Activated CD8-positive, alpha-beta memory T cell treated with anti-CD3 and anti-CD28 coated beads for 36 hours (primary cell): ENCODE data around the gene ENSA. TPM values are rescaled to one million over a fixed set of nuclear protein-coding genes. Genes with fewer than 3 reads are reported as not detected.
"Not testable (repeated sequence)": the region's sequence is repeated elsewhere in the genome, so short reads cannot be mapped to it uniquely, and the experiment has no call there.

Experiments
- CTCF ChIA-PET: fragments of 350-600 bp; sonication (Branson Sonifier 250); formaldehyde crosslinking; loops from one replicate; lab custom pipeline; 2021; ENCODE audit warnings: antibody characterized with exemption; lab: Charles Lee
- POLR2A ChIA-PET: fragments of 350-600 bp; sonication (Branson Sonifier 250); formaldehyde crosslinking; loops from one replicate; lab custom pipeline; 2021; ENCODE audit warnings: antibody characterized with exemption; lab: Charles Lee
- total RNA-seq, 2 experiments: library from RNA; stranded (reverse); gene quantifications; one replicate each; pipeline ENCODE4 v1.2.3, GENCODE V29; 2021

The ENSA gene, protein sequence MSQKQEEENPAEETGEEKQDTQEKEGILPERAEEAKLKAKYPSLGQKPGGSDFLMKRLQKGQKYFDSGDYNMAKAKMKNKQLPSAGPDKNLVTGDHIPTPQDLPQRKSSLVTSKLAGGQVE
- 100 to 1,000 TPM; 245 to 251 TPM for total RNA-seq

DNA sequence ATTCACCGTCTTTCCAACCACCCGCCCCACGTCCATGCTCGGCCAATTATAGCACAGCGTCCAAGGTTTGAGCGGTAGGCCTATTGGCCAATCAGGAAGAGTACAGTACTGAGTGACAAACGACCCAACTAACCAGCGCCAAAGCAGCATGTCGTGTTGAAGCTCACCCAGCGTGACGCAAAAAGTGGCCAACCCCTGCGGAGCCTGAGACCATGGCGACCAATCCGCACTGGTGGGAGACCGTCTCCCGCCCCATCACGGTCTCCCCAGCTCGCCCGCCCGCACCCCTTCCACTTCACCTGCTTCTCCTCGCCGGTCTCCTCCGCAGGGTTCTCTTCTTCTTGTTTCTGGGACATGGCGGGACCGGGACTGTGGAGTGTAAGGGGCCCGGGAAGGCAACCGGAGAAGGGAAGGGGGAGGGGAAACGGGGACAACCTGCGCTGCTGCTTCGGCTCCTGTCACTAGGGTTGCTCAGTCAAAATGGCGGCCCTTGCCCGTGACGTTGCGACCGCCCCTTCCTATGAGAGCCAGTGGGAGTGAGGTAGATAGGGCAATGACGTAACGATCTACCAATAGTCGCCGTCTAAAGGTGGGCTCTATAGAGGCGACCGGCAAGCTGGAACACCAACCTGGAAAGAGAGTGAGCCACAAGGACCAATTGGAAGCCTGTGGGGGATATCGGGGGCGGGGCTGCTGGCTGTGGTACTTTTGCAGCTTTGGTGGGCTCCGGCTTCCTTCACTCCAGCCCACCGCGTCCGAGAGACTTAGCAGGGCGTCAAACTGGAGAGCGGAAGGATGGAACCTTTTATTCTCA, at the start of gene ENSA:
Gene ENSA (minus strand): TSS at position 498 of the 814 bp plus-strand sequence. CDS start 142 bp downstream, at position 356.
- POLR2A ChIA-PET, result interaction anchor here (0.5 to 5.4 kb wide), 20 partner anchors 8 to 377 kb away, joined by 3 to 53 read pairs (median 4); partner anchors contain the start of genes GOLPH3L, MCL1, MINDY1 and RPRD2
- CTCF ChIA-PET, result interaction anchor here (1.0 to 2.0 kb wide), 6 partner anchors 13 to 137 kb away, joined by 3 to 9 read pairs (median 4); partner anchors contain the start of genes CTSS and MCL1

DNA sequence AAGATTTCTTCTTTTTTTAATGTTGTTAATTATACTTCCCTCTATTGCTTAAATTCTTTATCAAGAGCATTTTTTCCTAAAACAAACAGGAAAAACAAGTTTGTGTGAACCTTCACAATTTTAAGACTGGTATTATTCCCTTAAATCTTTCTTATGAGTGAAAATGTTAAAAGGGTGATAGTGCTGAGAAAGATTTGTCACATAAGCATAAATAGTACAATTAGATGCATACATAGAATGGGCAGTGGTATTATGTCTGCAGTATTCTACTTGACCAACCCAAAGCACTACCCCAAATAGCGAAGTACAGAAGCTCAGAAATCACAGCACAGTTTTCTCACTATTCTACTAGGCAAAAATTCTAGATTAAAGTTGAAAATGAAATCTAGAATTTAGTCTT, 49.6 kb upstream of the ENSA start:
- CTCF ChIA-PET, result interaction anchor here (0.5 to 0.6 kb wide), 2 partner anchors 77 to 153 kb away, joined by 4 to 7 read pairs; no protein-coding TSS in a partner anchor
- POLR2A ChIA-PET, result no interaction called here

DNA sequence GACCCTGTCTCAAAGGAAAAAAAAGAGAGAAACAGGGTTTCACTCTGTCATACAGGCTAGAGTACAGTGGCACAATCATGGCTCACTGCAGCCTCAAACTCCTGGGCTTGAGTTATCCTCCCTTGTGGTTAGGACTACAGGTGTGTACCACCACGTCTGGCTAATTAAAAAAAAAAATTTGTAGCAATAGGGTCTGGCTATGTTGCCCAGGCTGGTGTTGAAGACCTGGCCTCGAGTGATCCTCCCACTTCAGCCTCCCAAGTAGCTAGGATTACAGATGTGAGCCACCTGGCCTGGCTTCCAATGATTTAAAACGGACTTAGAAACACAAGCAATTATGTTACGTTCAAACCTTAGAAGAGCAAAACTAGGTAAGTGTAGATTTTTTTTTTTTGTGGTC, 45.5 kb upstream of the ENSA start:
- CTCF ChIA-PET, result no interaction called here
- POLR2A ChIA-PET, result interaction anchor here (0.6 kb wide), 2 partner anchors 276 to 351 kb away, joined by 3 to 4 read pairs; no protein-coding TSS in a partner anchor

DNA sequence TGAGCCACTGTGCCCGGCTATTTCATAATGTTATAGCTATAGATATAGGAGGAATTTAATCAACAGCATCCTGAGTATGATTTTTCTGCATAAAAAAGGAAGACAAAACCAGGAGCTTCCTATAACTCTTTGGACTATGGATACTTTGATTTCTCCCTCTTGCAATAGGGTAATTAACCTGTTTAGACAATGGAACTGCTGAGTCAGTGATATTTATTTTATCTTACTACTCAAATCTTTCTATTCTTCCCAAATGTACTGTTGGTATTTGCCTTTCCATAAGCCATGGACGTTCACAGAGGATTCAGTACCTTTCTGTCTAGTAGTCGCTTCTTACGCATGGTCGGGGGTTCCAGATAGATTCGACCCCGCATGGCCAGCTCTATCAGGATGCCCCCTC, 33.9 kb upstream of the ENSA start:
- POLR2A ChIA-PET, result no interaction called here

DNA sequence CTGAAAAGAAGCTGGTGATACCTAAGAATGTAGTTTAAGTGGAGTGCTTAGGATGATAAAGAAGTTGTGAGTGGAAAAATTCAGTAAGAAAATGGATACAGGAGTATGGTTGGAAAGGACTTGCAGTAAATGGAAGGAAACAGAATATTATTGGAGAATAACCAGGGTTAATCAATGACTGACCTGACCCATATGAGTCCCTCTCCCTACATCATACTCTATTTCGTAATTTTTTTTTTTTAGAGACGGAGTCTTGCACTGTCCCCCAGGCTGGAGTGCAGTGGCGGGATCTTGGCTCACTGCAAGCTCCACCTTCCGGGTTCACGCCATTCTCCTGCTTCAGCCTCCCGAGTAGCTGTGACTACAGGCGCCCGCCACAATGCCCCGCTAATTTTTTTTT, 33.4 kb upstream of the ENSA start:
- CTCF ChIA-PET, result no interaction called here
- POLR2A ChIA-PET, result no interaction called here

More for the DNA sequence above, 33.9 kb upstream of the ENSA start:
- CTCF ChIA-PET, result interaction anchor here (1.3 kb wide), 1 partner anchor 259 kb away, joined by 5 read pairs; no protein-coding TSS in a partner anchor

DNA sequence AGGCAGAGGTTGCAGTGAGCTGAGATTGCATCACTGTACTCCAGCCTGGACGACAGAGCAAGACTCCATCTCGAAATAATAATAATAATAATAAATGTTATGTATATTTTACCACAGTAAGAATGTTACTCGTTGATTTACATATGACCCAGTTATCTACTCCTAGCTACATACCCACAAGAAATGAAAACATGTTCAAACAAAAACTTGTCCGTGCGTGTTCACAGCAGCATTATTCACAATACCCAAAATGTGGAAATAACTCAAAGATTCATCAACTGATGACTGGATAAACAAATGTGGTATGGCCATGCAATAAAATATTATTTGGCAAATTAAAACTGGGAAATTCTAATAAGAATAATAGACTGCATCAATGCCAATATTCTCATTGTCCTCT, 31.7 kb upstream of the ENSA start:
- ChIA-PET POLR2A (interaction anchor here (0.6 kb wide), 1 partner anchor 125 kb away, joined by 3 read pairs; no protein-coding TSS in a partner anchor), CTCF (no interaction called here)

DNA sequence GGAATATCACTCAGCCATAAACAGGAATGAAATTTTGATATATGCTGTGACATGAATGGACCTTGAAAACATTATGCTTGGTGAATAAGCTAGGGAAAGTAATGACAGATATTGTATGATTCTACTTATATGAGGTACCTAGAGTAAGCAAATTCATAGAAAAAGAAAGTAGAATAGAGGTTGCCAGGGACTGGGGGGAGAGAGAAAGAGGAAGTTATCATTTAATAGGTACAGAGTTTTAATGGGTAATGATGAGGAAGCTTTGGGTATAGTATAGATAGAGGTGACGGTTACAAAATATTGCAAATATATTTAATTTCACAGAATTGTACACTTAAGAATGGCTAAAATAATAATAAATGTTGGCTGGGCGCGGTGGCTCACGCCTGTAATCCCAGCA, 31.2 kb upstream of the ENSA start:
- POLR2A ChIA-PET, result no interaction called here
- CTCF ChIA-PET, result no interaction called here

DNA sequence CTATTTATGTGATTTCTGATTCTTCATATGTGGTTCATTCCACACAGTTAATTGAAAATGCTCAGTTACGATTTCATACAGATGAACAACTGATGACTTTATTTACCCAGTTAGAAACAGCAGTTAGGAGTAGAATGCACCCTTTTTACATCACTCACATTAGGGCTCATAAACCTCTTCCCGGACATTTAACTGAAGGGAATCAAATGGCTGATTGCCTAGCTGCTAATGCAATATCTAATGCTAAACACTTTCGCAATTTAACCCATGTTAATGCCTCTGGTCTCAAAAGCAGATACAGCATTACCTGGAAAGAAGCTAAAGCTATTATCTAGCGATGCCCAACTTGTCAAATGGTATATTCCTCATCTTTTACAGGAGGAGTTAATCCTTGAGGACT, 27.7 kb upstream of the ENSA start:
- POLR2A ChIA-PET, CTCF ChIA-PET: not testable (repeated sequence)

DNA sequence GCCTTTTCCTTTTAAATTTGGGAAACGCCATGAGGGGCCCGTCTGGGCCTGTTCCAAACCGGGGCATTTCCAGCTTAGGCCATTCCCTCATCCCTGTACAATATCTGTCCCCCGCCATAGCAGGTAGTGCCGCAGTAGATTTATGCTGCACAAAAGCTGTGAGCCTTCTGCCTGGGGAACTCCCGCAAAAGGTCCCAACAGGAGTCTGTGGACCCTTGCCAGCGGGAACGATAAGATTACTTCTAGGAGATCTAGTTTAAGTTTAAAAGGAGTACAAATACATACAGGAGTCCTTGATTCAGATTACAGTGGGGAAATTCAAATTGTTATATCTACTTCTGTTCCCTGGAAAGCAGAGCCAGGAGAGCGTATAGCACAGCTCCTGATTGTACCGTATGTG, 25.2 kb upstream of the ENSA start:
- CTCF ChIA-PET, result interaction anchor here (0.5 kb wide), 1 partner anchor 428 kb away, joined by 5 read pairs; no protein-coding TSS in a partner anchor
- POLR2A ChIA-PET, result not testable (repeated sequence)

DNA sequence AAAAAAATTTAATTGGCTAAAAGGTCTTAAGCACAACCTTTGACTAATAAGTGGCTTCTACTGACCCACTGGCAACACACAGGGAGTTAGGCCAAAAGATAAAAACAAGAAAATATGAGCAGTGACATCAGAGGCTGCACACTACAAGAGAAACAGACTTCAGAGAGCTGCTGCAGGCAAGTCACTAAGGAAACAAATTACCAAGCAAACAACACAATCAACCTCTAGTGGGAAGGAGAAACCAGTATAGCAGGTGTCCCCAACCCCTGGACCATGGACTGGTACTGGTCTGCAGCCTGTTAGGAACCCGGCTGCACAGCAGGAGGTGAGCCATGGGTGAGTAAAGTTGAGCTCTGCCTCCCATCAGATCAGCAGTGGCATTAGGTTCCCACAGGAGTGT, 20.8 kb upstream of the ENSA start:
- ChIA-PET POLR2A (no interaction called here), CTCF (no interaction called here)

DNA sequence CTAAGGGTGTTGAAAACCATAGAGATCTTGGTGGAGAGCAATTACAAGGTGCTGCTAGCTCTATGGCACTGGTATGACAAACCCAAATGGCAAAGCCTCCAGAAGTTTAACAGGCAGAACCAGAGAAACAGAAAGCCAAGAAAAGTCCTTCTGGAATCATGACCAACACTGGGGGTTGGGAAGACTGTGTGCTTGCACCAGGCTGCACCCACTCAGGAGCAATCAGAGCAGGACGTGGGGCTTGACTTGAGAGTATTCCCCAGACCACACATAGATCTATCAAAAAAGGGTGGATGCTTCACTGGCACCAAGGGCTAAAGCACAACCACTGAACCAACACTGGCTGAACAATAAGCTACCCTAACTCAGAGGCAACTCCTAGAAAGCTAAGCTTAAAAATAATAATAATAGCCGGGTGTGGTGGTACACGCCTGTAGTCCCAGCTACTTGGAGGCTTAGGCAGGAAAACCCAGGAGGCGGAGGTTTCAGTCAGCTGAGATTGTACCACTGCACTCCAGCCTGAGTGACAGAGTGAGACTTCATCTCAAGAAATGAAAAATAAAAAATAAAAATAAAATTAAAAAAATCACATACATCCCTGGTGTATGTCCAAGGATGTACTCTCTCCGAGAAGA, 20.1 kb upstream of the ENSA start:
- ChIA-PET POLR2A (no interaction called here), CTCF (no interaction called here)

DNA sequence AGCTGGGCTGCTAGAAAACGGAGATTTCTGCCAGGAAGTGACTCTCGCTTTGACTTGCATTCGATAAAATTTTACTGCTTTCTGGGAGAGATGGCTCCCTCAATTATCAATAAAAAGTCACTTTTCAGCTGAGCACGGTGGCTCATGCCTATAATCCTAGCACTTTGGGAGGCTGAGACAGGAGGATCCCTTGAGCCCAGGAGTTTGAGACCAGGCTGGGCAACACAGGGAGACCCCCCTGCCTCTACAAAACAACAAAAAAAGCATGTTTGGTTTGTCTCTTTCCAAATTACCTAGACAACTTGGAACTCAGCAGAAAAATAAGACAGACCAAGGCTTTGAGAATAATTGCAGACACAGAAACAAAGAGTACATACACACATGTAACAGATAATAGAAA, 12.9 kb upstream of the ENSA start:
- POLR2A ChIA-PET, result interaction anchor here (0.6 kb wide), 1 partner anchor 313 kb away, joined by 6 read pairs; no protein-coding TSS in a partner anchor
- CTCF ChIA-PET, result no interaction called here

DNA sequence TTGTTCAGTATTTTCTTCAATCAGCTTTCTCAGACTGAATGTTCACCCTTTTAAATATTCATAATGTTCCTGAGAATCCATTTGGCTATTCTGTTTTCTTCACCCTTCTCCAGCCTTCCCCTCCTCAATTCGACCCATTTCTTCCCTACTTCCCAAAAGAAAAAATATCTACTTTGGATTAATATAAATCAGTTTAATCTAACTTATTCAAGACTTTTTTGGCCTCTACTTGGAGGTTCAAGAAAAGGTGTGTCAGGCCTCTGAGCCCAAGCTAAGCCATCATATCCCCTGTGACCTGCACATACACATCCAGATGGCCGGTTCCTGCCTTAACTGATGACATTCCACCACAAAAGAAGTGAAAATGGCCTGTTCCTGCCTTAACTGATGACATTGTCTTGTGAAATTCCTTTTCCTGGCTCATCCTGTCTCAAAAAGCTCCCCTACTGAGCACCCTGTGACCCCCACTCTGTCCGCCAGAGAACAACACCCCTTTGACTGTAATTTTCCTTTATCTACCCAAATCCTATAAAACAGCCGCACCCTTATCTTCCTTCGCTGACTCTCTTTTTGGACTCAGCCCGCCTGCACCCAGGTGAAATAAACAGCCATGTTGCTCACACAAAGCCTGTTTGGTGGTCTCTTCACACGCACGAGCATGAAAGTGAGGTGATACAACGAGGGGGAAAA, 11.9 kb upstream of the ENSA start:
- POLR2A ChIA-PET, CTCF ChIA-PET: not testable (repeated sequence)

DNA sequence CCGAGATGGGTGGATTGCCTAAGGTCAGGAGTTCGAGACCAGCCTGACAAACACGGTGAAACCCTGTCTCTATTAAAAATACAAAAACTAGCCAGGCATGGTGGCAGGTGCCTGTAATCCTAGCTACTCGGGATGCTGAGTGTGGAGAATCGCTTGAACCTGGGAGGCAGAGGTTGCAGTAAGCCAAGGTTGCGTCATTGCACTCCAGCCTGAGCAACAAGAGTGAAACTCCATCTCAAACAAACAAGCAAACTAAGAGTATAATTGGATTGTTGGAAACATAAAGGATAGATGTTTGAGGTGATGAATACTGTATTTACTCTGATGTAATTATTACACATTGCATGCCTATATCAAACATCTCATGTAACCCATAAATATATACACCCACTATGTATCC, 9.0 kb upstream of the ENSA start:
- POLR2A ChIA-PET, result not testable (repeated sequence)
- CTCF ChIA-PET, result interaction anchor here (0.6 kb wide), 1 partner anchor 233 kb away, joined by 4 read pairs; no protein-coding TSS in a partner anchor

DNA sequence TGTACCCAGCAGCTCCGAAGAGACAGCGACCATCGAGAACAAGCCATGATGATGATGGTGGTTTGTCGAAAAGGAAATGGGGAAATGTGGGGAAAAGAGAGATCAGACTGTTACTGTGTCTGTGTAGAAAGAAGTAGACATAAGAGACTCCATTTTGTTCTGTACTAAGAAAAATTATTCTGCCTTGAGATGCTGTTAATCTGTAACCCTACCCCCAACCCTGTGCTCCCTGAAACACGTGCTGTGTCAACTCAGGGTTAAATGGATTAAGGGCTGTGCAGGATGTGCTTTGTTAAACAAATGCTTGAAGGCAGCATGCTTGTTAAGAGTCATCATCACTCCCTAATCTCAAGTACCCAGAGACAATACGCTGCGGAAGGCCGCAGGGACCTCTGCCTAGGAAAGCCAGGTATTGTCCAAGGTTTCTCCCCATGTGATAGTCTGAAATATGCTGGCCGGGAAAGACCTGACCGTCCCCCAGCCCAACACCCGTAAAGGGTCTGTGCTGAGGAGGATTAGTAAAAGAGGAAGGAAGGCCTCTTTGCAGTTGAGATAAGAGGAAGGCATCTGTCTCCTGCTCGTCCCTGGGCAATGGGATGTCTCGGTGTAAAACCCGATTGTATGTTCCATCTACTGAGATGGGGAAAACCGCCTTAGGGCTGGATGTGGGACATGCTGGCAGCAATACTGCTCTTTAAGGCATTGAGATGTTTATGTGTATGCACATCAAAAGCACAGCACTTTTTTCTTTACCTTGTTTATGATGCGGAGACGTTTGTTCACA, 5.6 kb upstream of the ENSA start:
- POLR2A ChIA-PET, CTCF ChIA-PET: not testable (repeated sequence)

DNA sequence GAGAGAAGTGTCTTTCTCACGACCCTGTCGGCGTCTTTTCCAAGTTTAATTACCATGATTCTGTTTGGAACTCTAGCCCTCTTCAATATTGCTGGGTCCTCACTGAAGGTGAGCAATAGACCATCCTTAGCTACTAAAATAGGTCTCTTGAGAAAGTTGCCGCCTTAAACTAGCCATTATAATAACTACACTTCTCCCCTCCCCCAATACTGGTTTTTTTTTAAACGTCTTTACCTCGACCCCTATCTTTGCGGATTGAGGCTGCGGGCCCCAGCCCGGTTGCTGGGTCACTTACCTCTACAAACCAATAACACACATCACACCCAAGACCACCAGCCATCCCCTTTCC, 672 bp downstream of the ENSA start:
- CTCF ChIA-PET, result interaction anchor here (1.2 to 2.0 kb wide), 4 partner anchors 49 to 137 kb away, joined by 3 to 9 read pairs (median 5); partner anchors contain the start of genes CTSS and MCL1
- POLR2A ChIA-PET, result interaction anchor here (0.5 to 5.4 kb wide), 13 partner anchors 9 to 265 kb away, joined by 3 to 53 read pairs (median 5); partner anchors contain the start of genes MCL1 and RPRD2

DNA sequence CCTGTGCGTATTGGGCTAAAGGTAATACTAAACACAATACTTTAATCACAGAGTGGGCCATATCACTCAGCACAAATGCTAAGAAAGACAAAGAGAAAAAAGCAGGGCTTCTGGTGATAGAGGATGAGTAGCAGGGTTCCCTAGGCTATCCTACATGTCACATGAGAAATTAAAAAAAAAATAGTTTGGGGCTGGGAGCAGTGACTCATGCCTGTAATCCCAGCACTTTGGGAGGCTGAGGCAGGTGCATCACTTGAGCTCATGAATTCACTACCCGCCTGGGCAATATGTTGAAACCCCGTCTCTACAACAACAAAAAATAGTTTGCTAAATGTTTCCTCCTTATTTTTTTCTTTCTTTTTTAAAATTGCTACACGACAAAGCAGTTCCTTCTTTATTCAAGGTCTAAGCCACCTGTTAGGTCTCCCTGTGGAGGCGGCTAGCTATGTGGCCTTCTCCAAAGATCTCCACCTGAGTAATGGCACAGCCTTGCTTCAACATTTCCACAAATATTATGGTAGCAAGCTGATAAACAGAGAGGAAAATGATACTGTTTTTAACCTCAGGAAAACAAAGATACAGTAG, 1.5 kb downstream of the ENSA start:
- CTCF ChIA-PET, result interaction anchor here (0.6 to 2.2 kb wide), 3 partner anchors 67 to 268 kb away, joined by 3 to 8 read pairs (median 4); no protein-coding TSS in a partner anchor
- POLR2A ChIA-PET, result interaction anchor here (0.6 to 5.4 kb wide), 5 partner anchors 46 to 264 kb away, joined by 3 to 53 read pairs (median 4); partner anchors contain the start of genes MCL1 and RPRD2

DNA sequence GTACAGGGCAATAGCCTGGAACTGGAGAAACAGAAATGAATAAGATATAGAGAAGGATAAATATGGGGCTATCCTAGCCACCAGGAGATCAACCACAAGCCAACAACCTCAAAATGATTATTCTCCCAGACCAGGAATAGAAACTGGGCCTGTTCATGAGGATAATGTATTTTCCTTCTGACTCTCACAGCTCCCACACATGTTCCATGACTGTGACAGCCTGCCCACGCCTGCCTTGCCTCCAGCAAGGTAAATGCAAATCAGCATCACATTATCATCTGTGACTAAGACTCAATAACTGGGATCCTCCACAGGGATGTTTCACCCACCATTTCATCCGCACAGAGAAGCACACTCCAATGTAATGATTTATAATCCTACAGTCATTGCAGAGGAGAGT, 3.3 kb downstream of the ENSA start:
- POLR2A ChIA-PET, result interaction anchor here (5.4 kb wide), 1 partner anchor 48 kb away, joined by 53 read pairs; the partner anchor contains the start of gene MCL1
- CTCF ChIA-PET, result interaction anchor here (2.2 kb wide), 1 partner anchor 65 kb away, joined by 8 read pairs; no protein-coding TSS in a partner anchor
